ENCODE results near the gene PRR36. TPM values are rescaled to one million over a fixed set of nuclear protein-coding genes. Genes with fewer than 3 reads are reported as not detected.

PRR36 gene
- total and polyA plus RNA-seq, 2 donors (not counting 1 experiment from before 2014, with no cell fraction given), result 0.01 TPM; not detected in 1

DNA sequence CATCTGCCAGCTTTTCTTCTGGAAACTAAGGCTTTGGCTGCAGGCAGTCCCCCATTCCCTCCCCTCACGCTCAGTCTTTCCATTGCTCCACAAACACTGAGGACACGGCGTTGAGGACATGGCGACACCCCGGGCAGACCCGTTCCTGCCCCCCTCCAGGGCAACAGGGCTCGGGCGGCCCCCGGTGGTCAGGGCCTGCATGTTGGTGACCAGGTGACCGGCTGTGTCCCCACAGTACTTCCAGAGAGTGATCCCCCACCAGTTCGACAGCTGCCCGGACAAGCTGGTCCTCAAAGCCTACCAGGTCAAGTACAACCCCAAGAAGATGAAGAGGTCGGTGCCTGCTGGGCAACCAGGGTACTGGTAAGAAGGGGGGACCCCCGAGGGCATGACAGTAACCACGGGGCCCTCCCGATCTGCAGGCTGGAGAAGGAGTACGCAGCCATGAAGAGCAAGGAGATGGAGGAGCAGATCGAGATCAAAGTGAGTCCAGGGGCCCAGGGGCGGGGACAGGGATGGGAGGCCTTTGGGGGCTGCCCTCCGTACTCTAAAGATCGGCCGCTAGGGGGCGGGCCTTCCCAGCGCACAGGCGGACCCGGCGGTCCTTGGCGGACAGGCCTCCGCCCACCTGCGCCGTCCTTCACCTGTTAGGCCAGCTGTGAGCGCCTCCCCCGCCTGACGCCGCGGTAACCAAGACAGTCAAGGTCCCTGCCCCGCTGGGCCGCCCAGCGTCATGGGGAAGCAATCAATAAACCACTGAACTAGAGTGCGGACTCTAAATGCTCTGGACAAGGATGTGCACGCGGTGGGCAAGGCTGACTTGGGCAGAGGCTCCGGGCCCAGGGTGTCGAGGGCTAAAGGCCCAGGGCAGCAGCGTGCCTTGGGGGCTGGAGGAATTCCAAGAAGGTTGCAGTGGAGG, 21.1 kb downstream of the PRR36 start:
- Mint-ChIP-seq H3K4me1 (peaks cover 8% of the 10 kb centered on the region), H3K27me3 (peaks cover 3% of the 10 kb centered on the region), H3K9me3 (ENCODE audit: insufficient read depth) (no peaks in the 10 kb centered on the region), H3K27ac (no peak overlapping the region), H3K4me3 (no peak overlapping the region)
- intact Hi-C loops (cut with micrococcal nuclease), result loop anchor here (5.0 kb wide), 1 partner anchor 89 kb away; the partner anchor contains the start of gene TIMM44
- ATAC-seq (ENCODE audit: low read depth), result peak; percentile 89
- Histone ChIP-seq H3K27ac (ENCODE audit: low read length in 2 of 2) (no peak overlapping the region), H3K36me3 (replicated peaks in 1 of 2; ENCODE audit: control extremely low read depth in 1 of 2, control insufficient read depth in 1 of 2, extremely low read depth in 1 of 2, insufficient read depth in 2 of 2, low read length in 1 of 2) (no peaks in the 10 kb centered on the region), H4K20me1 (ENCODE audit: control insufficient read depth, insufficient read depth, low read length, poor library complexity, severe bottlenecking) (no peaks in the 10 kb centered on the region), H3K9me3 (ENCODE audit: control extremely low read depth in 1 of 3, control insufficient read depth in 2 of 3, insufficient read depth in 1 of 3, low read length in 2 of 3) (peaks cover 0 to 3% (median 0%) of the 10 kb centered on the region in 3 donors), H3K9ac (ENCODE audit: low read length) (no peak overlapping the region), H3K27me3 (replicated peaks in 1 of 4; ENCODE audit: control extremely low read depth in 1 of 4, control insufficient read depth in 3 of 4, insufficient read depth in 4 of 4, low read length in 3 of 4) (peaks cover 0 to 33% (median 0%) of the 10 kb centered on the region in 4 experiments), H3K4me2 (replicated peaks; ENCODE audit: low read depth, low read length, poor library complexity, severe bottlenecking) (peak overlapping the region; percentile 58), H3K4me3 (ENCODE audit: control extremely low read depth in 1 of 5, extremely low read depth in 1 of 5, insufficient read depth in 1 of 5, low read depth in 2 of 5, low read length in 4 of 5) (no peak overlapping the region), H3K79me2 (ENCODE audit: control insufficient read depth, insufficient read depth, low read length) (no peaks in the 10 kb centered on the region), H3K4me1 (ENCODE audit: control insufficient read depth in 2 of 2, insufficient read depth in 2 of 2, low read length in 2 of 2) (peaks cover 6 to 7% of the 10 kb centered on the region in 2 donors), H2AFZ (ENCODE audit: insufficient read depth, low read depth, low read length, poor library complexity, severe bottlenecking) (no peak overlapping the region)
- POLR2A ChIA-PET, result interaction anchor here (0.6 to 1.1 kb wide), 2 partner anchors 8 to 67 kb away, joined by 4 to 7 read pairs; partner anchors contain the start of gene SNAPC2
- WGBS (ENCODE audit: insufficient coverage), result 34% methylated on average over 45 of the region's 45 CpGs
- peak; percentile 81 for DNase-seq
- TF ChIP-seq, protein P1, sequence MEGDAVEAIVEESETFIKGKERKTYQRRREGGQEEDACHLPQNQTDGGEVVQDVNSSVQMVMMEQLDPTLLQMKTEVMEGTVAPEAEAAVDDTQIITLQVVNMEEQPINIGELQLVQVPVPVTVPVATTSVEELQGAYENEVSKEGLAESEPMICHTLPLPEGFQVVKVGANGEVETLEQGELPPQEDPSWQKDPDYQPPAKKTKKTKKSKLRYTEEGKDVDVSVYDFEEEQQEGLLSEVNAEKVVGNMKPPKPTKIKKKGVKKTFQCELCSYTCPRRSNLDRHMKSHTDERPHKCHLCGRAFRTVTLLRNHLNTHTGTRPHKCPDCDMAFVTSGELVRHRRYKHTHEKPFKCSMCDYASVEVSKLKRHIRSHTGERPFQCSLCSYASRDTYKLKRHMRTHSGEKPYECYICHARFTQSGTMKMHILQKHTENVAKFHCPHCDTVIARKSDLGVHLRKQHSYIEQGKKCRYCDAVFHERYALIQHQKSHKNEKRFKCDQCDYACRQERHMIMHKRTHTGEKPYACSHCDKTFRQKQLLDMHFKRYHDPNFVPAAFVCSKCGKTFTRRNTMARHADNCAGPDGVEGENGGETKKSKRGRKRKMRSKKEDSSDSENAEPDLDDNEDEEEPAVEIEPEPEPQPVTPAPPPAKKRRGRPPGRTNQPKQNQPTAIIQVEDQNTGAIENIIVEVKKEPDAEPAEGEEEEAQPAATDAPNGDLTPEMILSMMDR (IDR thresholded peaks at IDR 0.05), result peak; percentile 86
- TF ChIP-seq EZH2 (IDR thresholded peaks at IDR 0.05; ENCODE audit: borderline replicate concordance, insufficient read depth, low read depth, low read length, poor library complexity, severe bottlenecking), result no peak
- CTCF ChIA-PET, result interaction anchor here (0.6 to 3.0 kb wide), 12 partner anchors 12 to 240 kb away, joined by 3 to 15 read pairs (median 4); partner anchors contain the start of genes SNAPC2 and TIMM44
